ENCODE results near the gene RPS6KA3. TPM values are rescaled to one million over a fixed set of nuclear protein-coding genes. Genes with fewer than 3 reads are reported as not detected.

RPS6KA3 gene
- total RNA-seq, 1 experiment from 2014 or later: 9.2 TPM

DNA sequence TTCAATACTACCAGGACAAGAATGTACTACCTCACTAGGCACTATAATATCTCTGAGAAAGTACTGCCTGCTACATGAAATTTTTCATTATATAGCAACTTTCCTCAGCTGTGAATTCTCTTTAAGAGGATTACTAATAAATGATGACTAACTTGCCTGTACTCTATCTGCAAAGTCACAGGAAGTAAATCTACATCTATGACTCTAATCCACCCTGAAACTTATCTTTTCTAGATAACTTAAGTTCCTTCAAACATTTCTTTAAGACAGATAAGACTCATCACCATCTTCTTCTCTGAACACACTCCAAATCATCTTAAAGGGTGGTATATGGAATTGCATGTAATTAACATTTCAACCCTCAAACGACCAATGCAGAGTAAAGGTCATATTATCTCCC is 28.8 kb downstream of the RPS6KA3 start:
- H3K23ac ChIP-seq (ENCODE audit: insufficient read length, low read depth, low read length): no peak overlapping the region
- no peak overlapping the region for H3K4ac ChIP-seq (ENCODE audit: low read depth, low read length)
- H4K91ac ChIP-seq (ENCODE audit: insufficient read length, low read depth, low read length): no peak overlapping the region
- no peaks in the 10 kb centered on the region for H3K27me3 Mint-ChIP-seq (ENCODE audit: low read depth)
- no peaks in the 10 kb centered on the region for H3K27me3 ChIP-seq (ENCODE audit: insufficient read depth, low read length)
- no peak overlapping the region for H2BK12ac ChIP-seq (ENCODE audit: insufficient read length, low read depth, low read length)
- no peak overlapping the region for H3K9ac ChIP-seq (ENCODE audit: extremely low read depth, insufficient read length, low read length)
- no peak overlapping the region for H3K18ac ChIP-seq (ENCODE audit: insufficient read length, low read depth, low read length)
- H2AK5ac ChIP-seq (ENCODE audit: insufficient read length, low read length): no peak overlapping the region
- H3K56ac ChIP-seq (ENCODE audit: insufficient read length, low read depth, low read length): no peak overlapping the region
- H3K23me2 ChIP-seq (ENCODE audit: insufficient read length, low read depth, low read length, poor library complexity, severe bottlenecking): no peaks in the 10 kb centered on the region
- no peaks in the 10 kb centered on the region for H4K20me1 ChIP-seq (ENCODE audit: control insufficient read depth, insufficient read depth, insufficient read length)
- H3K79me1 ChIP-seq (ENCODE audit: insufficient read depth, low read depth, low read length, poor library complexity, severe bottlenecking): no peaks in the 10 kb centered on the region
- no peak overlapping the region for H2BK20ac ChIP-seq (ENCODE audit: low read depth, low read length, poor library complexity, severe bottlenecking)
- no peak overlapping the region for H4K8ac ChIP-seq (replicated peaks; ENCODE audit: insufficient read length, low read depth, low read length)
- no peak overlapping the region for H2BK5ac ChIP-seq (ENCODE audit: insufficient read length, low read length)
- H4K5ac ChIP-seq (ENCODE audit: insufficient read length, low read depth, low read length): no peak overlapping the region
- no peak overlapping the region for H3K4me3 Mint-ChIP-seq
- H3K4me1 Mint-ChIP-seq: no peaks in the 10 kb centered on the region
- H2BK120ac ChIP-seq (ENCODE audit: low read depth, low read length, poor library complexity, severe bottlenecking): no peak overlapping the region
- H2AFZ ChIP-seq (ENCODE audit: low read length): no peak overlapping the region
- H3K9me3 ChIP-seq (ENCODE audit: control insufficient read depth, low read depth, low read length): peaks cover 7% of the 10 kb centered on the region
- no CpG with 5 or more reads among the region's 1 CpG for WGBS (ENCODE audit: extremely low coverage, insufficient read length, low lambda C conversion rate)
- peaks cover 62 to 68% of the 10 kb centered on the region in 2 experiments for H3K9me3 Mint-ChIP-seq
- H3K14ac ChIP-seq (ENCODE audit: insufficient read depth, low read length): no peak overlapping the region
- no peak overlapping the region for H3K4me2 ChIP-seq (ENCODE audit: insufficient read depth, insufficient read length, low read length)
- H3K79me2 ChIP-seq (ENCODE audit: insufficient read depth, low read length): no peaks in the 10 kb centered on the region
- no peak overlapping the region for H3K27ac Mint-ChIP-seq
- TF ChIP-seq CTCF (conservative IDR thresholded peaks at IDR 0.05): no peak
- peaks cover 15 to 31% (median 22%) of the 10 kb centered on the region in 3 experiments; a peak in 6 of 7 replicates for H3K36me3 Mint-ChIP-seq (ENCODE audit: insufficient read depth in 1 of 3, low read depth in 3 of 3)
- H3T11ph ChIP-seq (ENCODE audit: low read length): no peak overlapping the region
- H3K27ac ChIP-seq (ENCODE audit: insufficient read length, low read depth, low read length): no peak overlapping the region
- H3K4me1 ChIP-seq (ENCODE audit: insufficient read depth, low read length): no peaks in the 10 kb centered on the region
- DNase-seq: no peak
- H2BK15ac ChIP-seq (ENCODE audit: low read depth, low read length): no peak overlapping the region
